Fibroblast of skin of left quadriceps (primary cell): ENCODE data around the gene KLHDC9.
"Not testable (repeated sequence)": the region's sequence is repeated elsewhere in the genome, so short reads cannot be mapped to it uniquely, and the experiment has no call there.

Source experiments
- DNase-seq, 2 experiments: peaks; one replicate each; pipeline ENCODE4 v3.0.0-alpha.2; 2013; ENCODE audit warnings: low read depth in 2 of 2

The KLHDC9 gene

GRCh38 chr1:161096015-161096414 lies 2.1 kb upstream of the KLHDC9 start:
- DNase-seq = no peak

GRCh38 chr1:161096530-161096929 lies 1.6 kb upstream of the KLHDC9 start:
- DNase-seq = no peak

- DNase-seq = no peak
Measured at GRCh38 chr1:161099090-161099802, 1.1 kb downstream of the KLHDC9 start.

GRCh38 chr1:161100556-161100955 lies 2.4 kb downstream of the KLHDC9 start:
- no peak for DNase-seq

- DNase-seq = no peak
Measured at GRCh38 chr1:161106431-161106830, 8.3 kb downstream of the KLHDC9 start.

- DNase-seq = no peak
Measured at GRCh38 chr1:161111117-161111516, 13.0 kb downstream of the KLHDC9 start.

- no peak for DNase-seq
Measured at GRCh38 chr1:161111527-161111926, 13.4 kb downstream of the KLHDC9 start.

GRCh38 chr1:161113915-161114314 lies 15.8 kb downstream of the KLHDC9 start:
- DNase-seq = no peak

- no peak for DNase-seq
Measured at GRCh38 chr1:161114556-161114955, 16.4 kb downstream of the KLHDC9 start.

- DNase-seq = peak; percentile 50 to 55
Measured at GRCh38 chr1:161115132-161115711, 17.1 kb downstream of the KLHDC9 start.

GRCh38 chr1:161115961-161116360 lies 17.8 kb downstream of the KLHDC9 start:
- DNase-seq = not testable (repeated sequence)

- peak; percentile 38 to 39 for DNase-seq
Measured at GRCh38 chr1:161117759-161118581, 19.8 kb downstream of the KLHDC9 start, which contains the start of the genes NIT1 and PFDN2. Gene NIT1 (plus strand): TSS chr1:161118105. CDS start chr1:161118177, 72 bp downstream. Gene PFDN2 (minus strand): TSS chr1:161118037. CDS start chr1:161118026, 11 bp downstream.

- DNase-seq = peak in 1 of 2 experiments; percentile 38
Measured at GRCh38 chr1:161119092-161119903, 21.1 kb downstream of the KLHDC9 start.

- no peak for DNase-seq
Measured at GRCh38 chr1:161121042-161121650, 23.0 kb downstream of the KLHDC9 start.

GRCh38 chr1:161121834-161122233 lies 23.7 kb downstream of the KLHDC9 start:
- DNase-seq = no peak

- no peak for DNase-seq
Measured at GRCh38 chr1:161122967-161123366, 24.8 kb downstream of the KLHDC9 start.

GRCh38 chr1:161127649-161128048 lies 29.5 kb downstream of the KLHDC9 start:
- no peak for DNase-seq

- no peak for DNase-seq
Measured at GRCh38 chr1:161128591-161129420, 30.6 kb downstream of the KLHDC9 start.

GRCh38 chr1:161130266-161130665 lies 32.1 kb downstream of the KLHDC9 start:
- DNase-seq = no peak
